GM21717 (cell line): Measurements from ENCODE around the gene VCX3A.
"Not testable (repeated sequence)": the region's sequence is repeated elsewhere in the genome, so short reads cannot be mapped to it uniquely, and the experiment has no call there.

Source experiments
- ATAC-seq: cut with Tn5 transposase; IDR thresholded peaks from one replicate; pipeline ENCODE4 v1.9.1; 2021; ENCODE audit warnings: mild to moderate bottlenecking, moderate library complexity; ENCODE audit not compliant: unreplicated experiment

The VCX3A gene

DNA sequence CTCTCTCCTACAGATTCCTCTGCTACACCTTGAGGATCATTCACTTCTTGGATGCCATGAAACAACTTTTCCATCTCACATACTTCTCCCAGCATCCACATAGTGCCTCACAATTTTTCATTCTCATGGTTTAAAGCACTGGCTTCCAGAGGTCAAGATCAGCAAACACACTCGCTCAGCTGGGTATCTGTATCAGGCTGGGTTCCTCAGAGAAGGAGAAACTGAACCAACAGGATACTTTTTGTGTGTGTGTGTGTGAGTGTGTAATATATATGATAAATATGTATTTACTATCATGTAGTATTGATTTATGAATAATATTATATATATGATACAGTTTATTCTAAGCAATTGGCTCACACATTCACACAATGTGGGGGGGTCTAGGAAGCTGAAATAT is at the start of gene VCX3A:
Gene VCX3A, minus strand, starts transcription at position 101 of the 400 bp plus-strand sequence. CDS start 621 bp downstream, outside the sequence.
- not testable (repeated sequence) for ATAC-seq

DNA sequence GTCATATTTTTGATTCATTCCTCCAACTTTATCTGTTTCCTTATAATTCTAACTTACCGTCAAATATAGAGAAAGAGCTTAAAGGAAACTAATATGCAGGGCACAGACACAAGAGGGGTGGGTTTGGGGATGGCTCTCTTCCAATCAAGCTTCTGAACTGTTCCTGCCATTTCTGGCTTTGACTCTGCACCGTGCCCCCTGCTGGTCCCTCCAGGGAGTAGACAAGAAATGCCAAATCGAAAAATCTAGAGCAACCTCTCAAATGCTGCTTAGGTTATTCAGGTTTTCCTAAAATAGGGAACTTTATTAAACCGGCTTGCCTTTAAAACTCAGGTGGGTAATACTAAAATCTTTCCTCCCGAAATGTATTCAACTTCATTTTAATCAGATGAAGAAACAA is 39.8 kb upstream of the VCX3A start:
- no peak for ATAC-seq

DNA sequence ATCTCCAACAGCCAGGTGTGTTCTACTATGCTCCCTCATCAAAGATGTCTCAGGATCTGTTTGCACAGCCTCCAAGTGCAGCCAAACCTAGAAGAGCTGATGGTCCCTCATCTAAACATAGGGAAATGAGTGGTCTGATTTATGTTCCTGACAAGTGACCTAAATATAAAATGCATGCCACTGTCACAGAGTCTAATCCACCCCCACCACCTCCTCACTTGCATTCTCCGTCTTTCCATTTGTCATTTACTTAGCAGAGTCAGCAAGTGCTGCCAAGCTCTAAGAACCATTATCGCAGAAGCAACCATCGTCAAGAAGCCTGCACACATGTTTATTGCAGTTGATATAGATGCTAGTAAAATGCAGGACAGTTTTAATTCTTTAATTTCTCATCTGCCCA is 33.1 kb upstream of the VCX3A start:
- no peak for ATAC-seq

DNA sequence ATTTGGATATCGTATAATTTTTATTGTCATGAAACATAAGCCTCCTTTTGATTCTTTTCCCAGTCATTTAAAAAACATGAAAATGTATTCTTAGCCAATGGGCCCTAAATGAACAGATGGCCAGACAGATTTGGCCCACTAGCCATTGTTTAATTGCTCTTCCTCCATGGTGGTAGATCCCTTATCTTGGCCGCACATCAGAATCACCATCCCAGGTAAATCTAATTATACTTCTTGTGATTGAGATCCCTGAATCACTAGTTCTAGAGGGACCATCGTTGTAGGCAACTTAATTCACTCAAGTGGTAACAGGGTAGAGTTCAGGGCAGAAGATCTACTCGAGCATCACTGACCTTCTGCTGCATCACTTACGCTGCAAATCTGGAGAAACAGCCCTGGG is 24.1 kb upstream of the VCX3A start:
- no peak for ATAC-seq

DNA sequence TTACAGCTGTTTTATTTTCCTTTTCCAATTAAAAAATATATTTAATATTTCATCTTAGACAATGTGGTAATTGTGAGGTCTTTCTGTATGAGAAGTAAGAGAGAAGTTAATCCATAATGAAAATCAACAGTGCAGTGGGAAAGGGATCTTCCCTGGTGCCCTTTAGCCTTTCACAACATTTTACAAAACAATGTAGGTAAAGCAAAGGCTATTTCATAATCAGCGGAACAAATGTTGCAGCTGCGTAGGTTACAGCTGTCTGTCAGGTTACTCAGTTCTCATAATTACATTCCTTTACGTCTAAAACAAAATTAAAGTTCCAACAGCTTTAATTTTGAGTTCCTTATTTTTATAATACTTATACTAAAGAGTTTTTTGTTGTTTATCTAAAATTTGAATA is 22.8 kb upstream of the VCX3A start:
- ATAC-seq, result no peak

DNA sequence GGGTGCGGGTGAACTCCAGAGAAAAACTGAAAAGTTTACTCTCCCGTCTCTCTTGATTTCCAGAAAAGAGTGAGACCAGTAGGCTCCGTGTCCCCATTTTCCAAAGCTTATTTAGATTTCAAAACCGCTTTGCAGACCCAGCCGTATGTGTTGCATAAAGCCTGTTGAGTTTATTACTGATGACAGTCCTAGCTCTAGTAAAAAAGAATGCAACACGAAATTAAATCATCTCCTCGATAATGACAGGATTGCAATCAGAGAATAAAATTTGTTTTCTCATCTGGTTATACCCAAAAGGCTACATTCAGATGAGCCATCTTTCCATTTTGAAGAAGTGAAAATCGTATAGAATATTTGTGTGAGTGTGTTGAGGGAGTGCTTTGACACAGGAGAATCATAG is 16.1 kb upstream of the VCX3A start:
- no peak for ATAC-seq

DNA sequence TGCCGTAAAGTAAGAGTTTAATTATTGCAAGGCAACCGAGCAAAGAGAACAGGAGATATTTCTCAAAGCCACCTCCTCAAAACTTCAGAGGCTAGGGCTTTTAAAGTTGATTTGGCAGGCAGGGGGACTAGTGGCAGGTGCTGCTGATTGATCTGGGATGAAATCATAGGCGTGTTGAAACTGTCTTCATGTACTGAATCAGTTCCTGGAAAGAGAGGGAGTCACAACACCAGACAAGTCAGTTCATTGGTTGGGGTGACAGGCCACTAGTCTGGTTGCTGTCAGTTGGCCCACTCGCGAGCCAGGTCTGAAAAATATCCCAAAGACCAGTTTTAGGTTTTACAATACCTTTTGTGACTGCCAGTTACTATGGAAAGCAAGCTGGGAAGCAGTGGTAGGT is 10.8 kb upstream of the VCX3A start:
- no peak for ATAC-seq

DNA sequence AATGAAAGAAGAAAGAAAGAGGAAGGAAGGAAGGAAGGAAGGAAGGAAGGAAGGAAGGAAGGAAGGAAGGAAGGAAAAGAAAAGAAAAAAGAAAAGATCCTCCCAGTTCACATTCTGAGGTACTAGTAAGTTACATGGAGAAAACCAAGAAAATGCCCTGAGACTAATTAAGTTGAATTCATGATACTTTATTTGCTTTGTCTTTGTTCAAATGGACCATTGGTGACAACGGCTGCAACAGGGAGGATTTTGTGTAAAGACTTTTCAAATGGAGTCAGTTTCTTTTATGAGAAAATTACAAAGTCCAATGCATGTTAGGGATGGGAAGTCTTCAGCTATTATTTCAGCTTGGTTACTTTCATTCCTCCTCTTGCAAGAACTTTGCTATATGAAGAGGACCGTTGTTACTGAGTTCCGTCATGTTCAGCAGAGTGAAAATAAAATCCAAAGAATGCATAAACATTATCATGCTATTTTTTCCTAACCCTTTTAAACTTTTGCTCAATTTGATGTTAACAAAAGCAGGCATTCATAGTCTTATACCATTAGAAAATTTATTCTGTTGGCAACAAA is 8.3 kb downstream of the VCX3A start:
- ATAC-seq, result no peak

DNA sequence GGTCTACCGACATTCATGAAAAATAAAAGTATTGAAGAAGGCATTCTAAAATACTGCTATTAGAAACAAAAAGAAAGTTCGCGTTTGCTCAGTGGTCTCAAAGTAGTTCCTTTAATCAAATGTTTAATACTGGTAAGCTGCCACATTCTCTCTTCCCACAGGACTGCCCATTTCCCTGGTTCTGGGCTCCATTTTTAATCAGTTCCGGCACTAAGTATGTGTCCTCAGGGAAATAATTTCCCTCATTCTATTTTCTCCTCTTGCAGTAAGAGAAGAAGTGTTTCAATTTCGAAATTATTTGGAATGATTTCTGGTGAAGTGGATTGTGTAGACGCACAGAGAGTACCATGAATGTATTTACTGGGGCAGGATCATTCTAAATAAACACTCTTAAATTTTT is 17.5 kb downstream of the VCX3A start:
- ATAC-seq, result no peak

DNA sequence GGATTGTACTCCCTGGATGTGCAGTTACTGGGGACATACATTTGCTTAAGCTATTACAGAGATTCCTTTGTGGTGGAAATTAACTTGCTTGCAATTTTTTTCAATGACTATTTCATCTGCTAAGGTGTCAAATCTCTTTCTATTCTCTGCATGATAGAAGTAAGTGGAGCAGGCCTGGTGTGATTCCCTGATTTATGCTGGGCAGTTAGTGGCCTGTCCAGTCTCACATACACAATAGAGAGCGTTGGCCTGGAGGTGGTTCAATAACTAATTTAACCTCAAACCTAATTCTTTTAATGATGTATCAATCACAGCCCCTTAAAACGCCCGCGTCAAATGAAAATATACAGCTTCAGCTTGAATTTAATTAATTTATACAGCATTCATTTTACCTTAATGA is 28.5 kb downstream of the VCX3A start:
- no peak for ATAC-seq

DNA sequence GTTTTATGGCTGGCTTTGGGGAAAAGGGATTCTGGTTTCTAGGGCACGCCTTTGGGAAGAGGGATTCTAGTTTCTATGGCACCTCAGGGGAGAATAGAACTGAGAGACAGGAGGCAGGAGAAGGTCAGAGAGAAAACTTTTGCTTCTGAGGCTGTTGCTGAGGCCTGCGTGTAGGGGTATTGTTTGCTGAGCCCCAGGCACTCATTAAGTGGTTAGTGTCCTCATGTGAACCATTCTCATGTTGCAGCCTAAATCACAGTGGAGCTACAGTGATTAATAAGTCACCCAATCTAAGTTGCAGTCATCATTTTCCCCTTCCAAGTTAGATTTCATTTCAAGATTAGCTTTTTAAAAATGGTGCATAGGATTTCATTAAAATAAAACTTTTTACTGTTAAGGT is 29.0 kb downstream of the VCX3A start:
- ATAC-seq, result no peak

DNA sequence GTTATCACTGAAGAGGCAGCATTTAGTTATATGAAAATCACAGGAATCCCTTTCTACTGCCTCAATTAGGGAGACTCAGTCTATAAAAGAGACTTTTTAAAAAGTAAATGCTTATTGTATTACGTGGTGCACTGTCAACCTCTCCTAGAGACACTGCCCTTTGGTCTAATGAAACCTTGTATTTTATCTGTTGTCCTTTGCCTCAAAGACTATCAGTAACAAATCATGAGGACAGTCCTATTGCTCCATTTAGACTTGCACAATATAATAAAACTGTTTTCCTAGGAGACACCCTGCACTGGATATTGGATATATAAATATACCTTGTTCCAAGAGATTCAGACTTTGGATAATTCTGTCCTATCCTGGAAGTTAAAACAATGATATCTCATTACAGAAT is 34.2 kb downstream of the VCX3A start:
- no peak for ATAC-seq

DNA sequence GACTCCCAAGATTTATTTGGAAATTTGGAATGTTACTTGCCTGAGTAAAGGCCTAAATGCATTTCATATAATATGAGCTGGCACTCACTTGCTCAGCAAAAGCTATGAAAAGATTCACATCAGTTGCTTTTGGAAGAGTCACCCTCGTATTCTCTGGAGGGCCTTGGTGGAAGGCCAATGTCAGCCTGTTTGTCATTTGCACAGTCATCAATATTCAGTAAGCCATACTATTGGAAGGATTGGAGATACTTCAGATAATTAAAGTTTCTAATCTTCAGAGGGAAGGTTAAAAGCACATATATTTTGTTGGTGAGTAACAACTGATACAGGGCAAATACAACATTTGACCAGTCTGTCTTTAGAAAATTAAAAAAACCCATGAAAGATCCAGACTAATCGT is 36.6 kb downstream of the VCX3A start:
- ATAC-seq, result no peak
